Measurements from ENCODE around the gene GRIN2C. TPM values are rescaled to one million over a fixed set of nuclear protein-coding genes. Genes with fewer than 3 reads are reported as not detected.

The GRIN2C gene
- total and polyA plus RNA-seq, 7 donors, result 0.22 to 0.49 TPM; not detected in 5

GRCh38 chr17:74903671-74904070, 44.0 kb upstream of the GRIN2C start:
- intact Hi-C loops (cut with DNase I), result no loop called here
- Histone ChIP-seq H3K27me3 (peaks cover 0 to 17% (median 7%) of the 10 kb centered on the region in 3 donors), H3K4me3 (no peak overlapping the region), H3K27ac (no peak overlapping the region), H3K9me3 (no peaks in the 10 kb centered on the region), H3K36me3 (no peaks in the 10 kb centered on the region), H3K4me1 (no peaks in the 10 kb centered on the region)
- TF ChIP-seq, protein P1, sequence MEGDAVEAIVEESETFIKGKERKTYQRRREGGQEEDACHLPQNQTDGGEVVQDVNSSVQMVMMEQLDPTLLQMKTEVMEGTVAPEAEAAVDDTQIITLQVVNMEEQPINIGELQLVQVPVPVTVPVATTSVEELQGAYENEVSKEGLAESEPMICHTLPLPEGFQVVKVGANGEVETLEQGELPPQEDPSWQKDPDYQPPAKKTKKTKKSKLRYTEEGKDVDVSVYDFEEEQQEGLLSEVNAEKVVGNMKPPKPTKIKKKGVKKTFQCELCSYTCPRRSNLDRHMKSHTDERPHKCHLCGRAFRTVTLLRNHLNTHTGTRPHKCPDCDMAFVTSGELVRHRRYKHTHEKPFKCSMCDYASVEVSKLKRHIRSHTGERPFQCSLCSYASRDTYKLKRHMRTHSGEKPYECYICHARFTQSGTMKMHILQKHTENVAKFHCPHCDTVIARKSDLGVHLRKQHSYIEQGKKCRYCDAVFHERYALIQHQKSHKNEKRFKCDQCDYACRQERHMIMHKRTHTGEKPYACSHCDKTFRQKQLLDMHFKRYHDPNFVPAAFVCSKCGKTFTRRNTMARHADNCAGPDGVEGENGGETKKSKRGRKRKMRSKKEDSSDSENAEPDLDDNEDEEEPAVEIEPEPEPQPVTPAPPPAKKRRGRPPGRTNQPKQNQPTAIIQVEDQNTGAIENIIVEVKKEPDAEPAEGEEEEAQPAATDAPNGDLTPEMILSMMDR (IDR thresholded peaks at IDR 0.05), result no peak
- TF ChIP-seq POLR2AphosphoS5 (IDR thresholded peaks at IDR 0.05), result no peak
- TF ChIP-seq EP300 (IDR thresholded peaks at IDR 0.05), result no peak
- no peak for TF ChIP-seq POLR2A (IDR thresholded peaks at IDR 0.05)
- no peak for DNase-seq
- 53 to 73% methylated on average over 6 of the region's 6 CpGs for WGBS, 2 donors

GRCh38 chr17:74903034-74903433, 43.3 kb upstream of the GRIN2C start:
- H3K9me3 ChIP-seq, result no peaks in the 10 kb centered on the region
- intact Hi-C loops (cut with DNase I), result no loop called here
- TF ChIP-seq POLR2A (IDR thresholded peaks at IDR 0.05) (no peak), EP300 (IDR thresholded peaks at IDR 0.05) (no peak), POLR2AphosphoS5 (IDR thresholded peaks at IDR 0.05) (no peak)
- TF ChIP-seq, protein P1 (IDR thresholded peaks at IDR 0.05), result no peak
- H3K4me3 ChIP-seq, result no peak overlapping the region
- no peaks in the 10 kb centered on the region for H3K36me3 ChIP-seq
- H3K27me3 ChIP-seq, result peaks cover 0 to 17% (median 7%) of the 10 kb centered on the region in 3 donors
- WGBS, 2 donors, result 83 to 85% methylated on average over 9 of the region's 9 CpGs
- no peak overlapping the region for H3K27ac ChIP-seq
- no peaks in the 10 kb centered on the region for H3K4me1 ChIP-seq
- DNase-seq, result no peak

GRCh38 chr17:74901353-74902135, 41.9 kb upstream of the GRIN2C start:
- 58 to 75% methylated on average over 14 of the region's 14 CpGs for WGBS, 2 donors
- intact Hi-C loops (cut with DNase I), result no loop called here
- no peaks in the 10 kb centered on the region for H3K9me3 ChIP-seq
- H3K27ac ChIP-seq, result no peak overlapping the region
- H3K4me1 ChIP-seq, result no peaks in the 10 kb centered on the region
- TF ChIP-seq POLR2AphosphoS5 (IDR thresholded peaks at IDR 0.05) (no peak), EP300 (IDR thresholded peaks at IDR 0.05) (no peak), POLR2A (IDR thresholded peaks at IDR 0.05) (no peak)
- TF ChIP-seq, protein P1 (IDR thresholded peaks at IDR 0.05), result no peak
- H3K36me3 ChIP-seq, result no peaks in the 10 kb centered on the region
- no peak overlapping the region for H3K4me3 ChIP-seq
- DNase-seq, result no peak
- H3K27me3 ChIP-seq, result peaks cover 0 to 17% (median 7%) of the 10 kb centered on the region in 3 donors

GRCh38 chr17:74900208-74900607, 40.5 kb upstream of the GRIN2C start:
- Histone ChIP-seq H3K9me3 (no peaks in the 10 kb centered on the region), H3K27me3 (peaks cover 0 to 30% (median 7%) of the 10 kb centered on the region in 3 donors), H3K27ac (no peak overlapping the region), H3K36me3 (no peaks in the 10 kb centered on the region), H3K4me3 (no peak overlapping the region), H3K4me1 (no peaks in the 10 kb centered on the region)
- TF ChIP-seq POLR2A (IDR thresholded peaks at IDR 0.05) (no peak), EP300 (IDR thresholded peaks at IDR 0.05) (no peak), POLR2AphosphoS5 (IDR thresholded peaks at IDR 0.05) (no peak)
- TF ChIP-seq, protein P1 (IDR thresholded peaks at IDR 0.05), result no peak
- no peak for DNase-seq
- WGBS, 2 donors, result 87 to 88% methylated on average over 8 of the region's 8 CpGs
- intact Hi-C loops (cut with DNase I), result no loop called here

Measured in sigmoid colon (tissue), 7 donors.